NAMALWA (cell line): Measurements from ENCODE around the gene MMEL1.
A peak's percentile ranks its signal among the peaks of the same experiment; 100 is the strongest.
"Not testable (repeated sequence)": the region's sequence is repeated elsewhere in the genome, so short reads cannot be mapped to it uniquely, and the experiment has no call there.

ENCODE experiments used
- DNase-seq: peaks from one replicate; pipeline ENCODE4 v3.0.0-alpha.2; 2015; ENCODE audit warnings: low spot score

Gene MMEL1

DNA sequence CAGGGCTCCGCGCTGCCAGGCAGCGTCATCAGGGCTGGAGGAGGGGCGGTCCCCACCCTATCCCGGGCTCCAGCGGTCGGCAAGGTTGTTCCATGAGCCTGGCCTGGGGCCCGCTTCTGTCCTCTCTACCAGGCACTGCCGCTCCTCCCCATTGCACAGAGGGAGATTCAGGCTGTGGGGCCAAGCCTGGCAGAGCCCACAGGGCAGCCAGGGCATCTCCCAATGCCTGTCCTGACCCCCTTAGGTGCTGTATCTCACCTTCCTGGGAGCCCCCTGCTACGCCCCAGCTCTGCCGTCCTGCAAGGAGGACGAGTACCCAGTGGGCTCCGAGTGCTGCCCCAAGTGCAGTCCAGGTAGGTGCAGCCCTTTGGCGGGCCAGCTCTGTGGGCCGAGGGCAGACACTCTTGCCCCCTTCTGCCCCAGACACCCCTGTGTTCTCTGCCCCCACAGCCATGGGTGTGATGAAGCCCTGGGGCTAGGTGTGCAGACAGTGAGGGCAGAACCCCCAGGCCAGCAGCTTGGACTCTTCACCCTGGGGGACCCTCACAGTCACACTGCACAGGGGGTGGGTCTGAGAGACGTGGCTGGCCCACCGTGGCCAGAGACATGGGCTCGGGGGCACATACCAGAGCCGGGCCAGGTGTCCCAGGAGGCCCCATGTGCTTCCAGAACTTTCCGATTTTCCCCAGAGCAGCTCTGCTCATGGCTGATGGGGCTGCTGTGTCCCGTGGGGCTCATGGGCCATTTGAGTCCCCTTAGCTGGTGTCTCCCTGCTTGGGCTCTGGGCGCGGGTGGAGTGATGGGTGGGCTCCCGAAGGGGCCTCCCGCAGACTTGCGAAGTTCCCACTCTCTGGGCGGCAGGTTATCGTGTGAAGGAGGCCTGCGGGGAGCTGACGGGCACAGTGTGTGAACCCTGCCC lies 75.1 kb downstream of the MMEL1 start:
- no peak for DNase-seq

GRCh38 chr1:2556678-2557481 lies 75.9 kb downstream of the MMEL1 start:
- no peak for DNase-seq

GRCh38 chr1:2556277-2556677 lies 76.5 kb downstream of the MMEL1 start, which contains the start of gene TNFRSF14:
Gene TNFRSF14 (plus strand): TSS chr1:2556371. CDS start chr1:2556665, 294 bp downstream.
- DNase-seq = peak; percentile 92

- peak; percentile 72 for DNase-seq
Measured at GRCh38 chr1:2555634-2556276, 77.1 kb downstream of the MMEL1 start.

DNA sequence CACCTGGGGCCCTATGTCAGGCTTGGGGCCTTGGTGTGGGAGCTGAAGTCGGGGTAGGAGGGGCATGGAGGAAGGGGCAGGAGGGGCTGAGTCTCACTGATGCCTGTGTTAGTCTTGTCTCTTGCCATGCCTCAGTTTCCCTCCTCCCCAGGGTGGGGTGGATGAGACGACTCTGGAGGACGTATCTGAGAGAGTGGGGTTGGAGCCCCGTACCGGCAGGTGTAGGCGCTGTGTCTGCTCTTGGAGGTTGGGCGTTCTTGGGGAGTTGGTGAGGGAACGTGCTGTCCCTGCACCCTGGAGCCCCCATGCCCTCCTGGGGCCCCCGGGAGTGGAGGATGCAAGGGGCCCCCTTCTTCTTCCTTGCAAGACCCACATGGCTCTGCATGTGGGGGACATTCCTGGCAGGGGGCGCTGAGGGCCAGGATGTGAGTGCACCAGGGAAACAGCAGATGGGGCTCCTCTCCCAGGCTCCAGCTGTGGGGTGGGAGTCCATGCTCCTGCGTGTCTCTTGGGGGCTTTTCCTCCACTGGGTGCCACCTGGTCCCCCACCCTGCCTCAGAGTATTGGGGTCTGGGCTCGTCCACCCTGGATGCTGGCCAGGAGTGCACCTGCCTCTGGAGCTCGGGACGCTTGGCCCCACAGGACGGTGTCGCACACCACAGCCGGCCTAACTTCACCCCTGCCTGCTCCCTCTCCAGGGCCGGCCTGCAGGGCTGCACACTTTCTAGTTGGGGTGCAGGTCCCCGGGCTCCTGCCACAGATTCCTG lies 78.0 kb downstream of the MMEL1 start:
- peak; percentile 63 for DNase-seq

DNA sequence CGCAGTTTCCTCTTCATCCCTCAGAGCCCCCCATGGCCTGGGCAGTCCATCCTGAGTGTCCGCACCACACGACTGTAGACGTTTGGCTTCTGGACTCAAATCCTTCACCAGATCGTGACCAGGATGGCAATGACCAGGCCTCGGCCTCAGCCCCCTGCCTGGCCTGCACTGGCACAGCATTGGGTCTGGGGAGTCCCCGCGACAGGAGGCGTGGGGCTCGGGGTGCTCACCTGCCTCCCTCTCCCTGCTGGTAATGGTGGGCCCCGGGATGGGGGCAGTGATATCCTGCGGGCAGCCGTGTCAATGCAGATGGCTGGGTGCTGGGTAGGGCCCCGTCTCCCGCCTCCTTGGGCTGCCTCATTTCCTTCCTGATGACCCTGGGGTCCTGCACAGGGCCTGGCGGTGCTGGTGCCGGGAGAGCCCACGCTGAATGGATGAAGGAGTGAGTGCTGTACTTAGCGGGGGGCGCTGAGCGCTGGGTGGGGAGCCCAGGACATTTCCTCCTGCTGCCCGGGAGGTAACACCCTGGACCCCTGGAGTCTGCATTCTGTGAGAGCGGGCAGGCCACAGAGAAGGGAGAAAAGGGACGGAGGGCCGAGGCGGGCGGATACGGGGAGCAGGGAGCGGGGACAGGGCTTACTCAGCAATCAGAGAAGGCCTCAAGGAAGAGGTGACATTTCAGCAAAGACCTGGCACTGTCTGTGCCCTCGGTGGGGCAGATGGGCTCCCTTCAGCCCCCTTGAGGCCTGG lies 78.8 kb downstream of the MMEL1 start:
- DNase-seq = no peak

- DNase-seq = not testable (repeated sequence)
Measured at GRCh38 chr1:2553076-2553475, 79.7 kb downstream of the MMEL1 start.

DNA sequence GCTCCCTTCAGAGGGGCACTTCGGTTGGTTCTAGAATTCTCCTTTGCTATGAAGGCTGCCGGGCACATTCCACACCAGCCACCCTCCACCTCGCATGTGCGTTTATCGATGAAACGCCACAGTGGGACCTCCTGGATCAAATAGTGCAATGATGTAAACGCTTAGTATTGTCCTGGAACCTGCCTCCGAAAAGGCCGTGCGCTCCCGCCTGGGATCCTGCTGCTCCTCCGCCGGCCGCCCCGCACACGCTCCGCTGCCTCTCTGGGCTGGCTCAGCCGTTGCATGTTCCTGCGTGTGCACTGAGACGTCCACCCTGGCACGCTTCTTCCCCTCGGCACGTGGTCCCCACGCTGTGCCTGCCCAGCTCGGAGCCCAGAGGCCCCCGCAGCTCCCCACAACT lies 80.6 kb downstream of the MMEL1 start:
- no peak for DNase-seq

GRCh38 chr1:2551544-2551943 lies 81.3 kb downstream of the MMEL1 start:
- DNase-seq = not testable (repeated sequence)

GRCh38 chr1:2550309-2550861 lies 82.4 kb downstream of the MMEL1 start:
- DNase-seq = not testable (repeated sequence)

- DNase-seq = not testable (repeated sequence)
Measured at GRCh38 chr1:2549367-2550029, 83.3 kb downstream of the MMEL1 start.

DNA sequence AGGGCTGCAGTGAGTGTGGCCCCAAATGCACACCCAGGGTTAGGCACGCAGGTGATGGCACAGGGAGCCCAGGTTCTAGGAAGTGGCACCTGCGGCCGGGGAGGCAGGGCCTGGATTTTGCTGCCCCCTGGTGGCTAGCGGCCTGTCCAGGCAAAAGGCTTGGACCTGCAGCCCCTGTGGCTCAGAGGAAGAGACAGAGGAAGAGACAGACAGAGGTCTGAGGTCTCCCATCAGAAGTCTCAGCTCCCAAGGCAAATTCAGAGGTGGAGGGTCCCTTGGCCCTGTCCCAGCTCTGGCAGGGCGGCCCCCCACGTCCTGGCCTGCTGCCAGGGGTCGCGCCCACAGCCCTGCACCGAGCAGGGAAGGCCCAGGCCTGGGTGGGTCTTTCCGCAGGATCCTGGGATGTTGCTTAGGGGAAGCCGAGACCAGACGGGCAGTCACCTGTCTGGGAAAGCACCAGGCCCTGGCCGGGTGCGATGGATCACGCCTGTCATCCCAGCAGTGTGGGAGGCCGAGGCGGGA lies 84.7 kb downstream of the MMEL1 start:
- DNase-seq = peak; percentile 92

GRCh38 chr1:2547210-2548067 lies 85.4 kb downstream of the MMEL1 start:
- peak; percentile 87 for DNase-seq

- peak; percentile 92 for DNase-seq
Measured at GRCh38 chr1:2546515-2547209, 86.2 kb downstream of the MMEL1 start.

DNA sequence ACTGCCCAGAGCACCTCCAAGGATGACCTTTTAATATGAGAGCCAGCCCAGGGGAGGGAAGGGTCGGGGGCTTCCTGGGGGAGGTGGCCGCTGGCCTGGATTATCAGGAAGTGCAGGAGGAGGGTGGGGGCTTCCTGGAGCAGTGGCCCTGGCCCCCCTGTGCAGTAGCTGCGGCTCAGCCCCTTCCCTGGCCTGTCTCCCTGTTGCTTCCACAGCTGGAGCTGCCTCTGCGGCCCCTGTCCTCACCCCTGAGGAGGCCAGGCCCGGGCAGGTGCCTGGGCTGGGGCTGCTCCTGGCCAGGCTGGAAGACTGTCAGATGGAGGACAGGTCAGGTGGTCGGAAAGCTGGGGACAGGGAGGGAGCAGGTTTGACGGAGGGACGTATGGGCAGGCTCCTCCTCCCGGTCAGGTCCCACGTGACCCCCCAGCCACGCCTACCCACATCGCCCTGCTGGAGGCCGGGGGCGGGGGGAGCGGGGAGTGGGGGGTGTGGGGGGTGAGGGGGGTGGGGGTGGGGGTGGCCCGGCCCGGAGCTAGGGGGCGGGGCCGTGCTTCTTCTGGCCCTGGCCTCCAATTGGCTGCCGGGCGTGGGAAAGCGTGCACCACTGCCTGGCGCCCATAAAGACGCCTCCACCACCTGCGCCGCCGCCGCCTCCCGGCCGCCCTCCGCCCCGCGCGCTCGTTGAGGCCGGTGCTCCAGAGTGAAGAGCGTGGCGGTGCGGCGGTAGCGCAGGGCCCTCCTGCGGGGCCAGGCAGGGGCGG lies 86.9 kb downstream of the MMEL1 start:
- DNase-seq = peak; percentile 96

GRCh38 chr1:2544875-2545640 lies 87.8 kb downstream of the MMEL1 start:
- no peak for DNase-seq
